NOMO-1 (cell line): ENCODE data around the gene SDK2.

Source experiments
- DNase-seq, 2 experiments: peaks; one replicate each; lab custom pipeline; 2025; ENCODE audit not compliant: unreplicated experiment in 2 of 2; lab: John Stamatoyannopoulos, UW

SDK2 gene

DNA sequence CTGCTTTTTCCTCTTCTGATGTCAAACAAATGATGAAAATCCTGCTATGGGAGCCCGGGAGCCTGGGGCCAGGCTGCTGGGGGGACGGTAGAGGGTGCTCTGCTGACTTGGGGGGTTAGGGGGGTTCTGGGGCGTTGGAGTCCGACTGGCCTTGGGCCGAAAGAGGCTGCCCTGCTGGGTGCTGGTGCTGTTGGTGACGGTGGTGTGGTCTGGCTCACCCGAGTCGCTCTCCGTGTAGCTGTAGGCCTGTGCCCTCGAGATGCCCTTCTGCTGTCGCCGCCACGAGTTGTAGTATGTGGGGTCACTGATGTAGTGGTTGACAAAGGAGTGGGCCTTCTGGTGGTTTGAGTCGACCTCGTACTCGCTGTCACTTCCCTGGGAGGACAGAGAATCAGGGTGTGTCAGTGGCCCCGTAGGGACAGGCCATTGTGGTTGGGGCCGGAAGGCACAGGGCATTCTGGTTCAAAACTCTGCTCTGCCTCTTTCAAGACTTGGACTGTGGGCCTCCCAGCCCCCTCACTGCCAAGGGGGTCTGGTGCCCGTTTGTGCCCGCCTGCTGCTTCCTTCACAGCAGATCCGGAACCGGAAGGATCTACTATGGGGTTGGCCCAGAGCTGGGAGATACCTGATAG lies 305.6 kb downstream of the SDK2 start:
- no peak for DNase-seq

- no peak for DNase-seq
Measured at GRCh38 chr17:73338050-73338521, 306.2 kb downstream of the SDK2 start.

GRCh38 chr17:73337330-73337710 lies 306.9 kb downstream of the SDK2 start:
- no peak for DNase-seq

GRCh38 chr17:73336408-73337329 lies 307.6 kb downstream of the SDK2 start:
- DNase-seq, result no peak

DNA sequence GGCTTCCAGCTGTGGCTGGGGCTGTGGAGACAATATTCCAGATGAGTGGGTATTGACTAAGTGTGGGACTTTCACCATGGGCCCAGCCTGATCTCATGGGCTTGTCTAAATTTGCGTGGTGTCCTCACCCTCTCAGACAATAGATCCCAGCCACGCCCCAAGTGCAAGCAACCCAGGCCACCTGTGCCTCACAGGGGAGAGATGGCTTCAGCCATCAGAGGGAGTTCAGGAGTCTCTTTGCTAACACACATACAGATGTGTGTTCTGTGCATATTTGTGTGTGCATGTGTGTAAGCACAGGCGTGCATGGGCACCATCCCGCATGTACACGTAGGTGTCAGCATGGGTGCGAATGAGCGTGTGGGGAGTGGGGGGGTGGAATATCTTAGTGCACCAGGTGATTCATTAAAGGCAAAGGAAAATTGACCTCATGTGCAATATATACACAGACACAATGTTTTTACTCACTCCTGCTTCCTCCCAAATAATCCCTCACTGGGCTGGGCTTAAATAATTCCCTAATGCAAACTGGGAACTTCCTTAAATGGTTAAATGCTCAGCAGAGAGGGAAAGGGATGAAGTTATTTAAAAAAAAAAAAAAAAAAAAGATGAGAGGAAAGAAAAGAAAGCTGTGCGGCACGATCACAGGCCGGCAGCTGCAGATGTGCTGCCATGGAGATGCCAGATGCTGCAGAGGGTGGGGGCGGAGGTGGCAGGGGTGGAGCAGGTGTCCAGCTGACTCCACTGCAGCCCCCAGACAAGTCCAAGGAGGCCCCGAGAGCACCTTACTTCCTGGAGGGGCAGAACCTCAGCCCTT lies 308.4 kb downstream of the SDK2 start:
- no peak for DNase-seq

DNA sequence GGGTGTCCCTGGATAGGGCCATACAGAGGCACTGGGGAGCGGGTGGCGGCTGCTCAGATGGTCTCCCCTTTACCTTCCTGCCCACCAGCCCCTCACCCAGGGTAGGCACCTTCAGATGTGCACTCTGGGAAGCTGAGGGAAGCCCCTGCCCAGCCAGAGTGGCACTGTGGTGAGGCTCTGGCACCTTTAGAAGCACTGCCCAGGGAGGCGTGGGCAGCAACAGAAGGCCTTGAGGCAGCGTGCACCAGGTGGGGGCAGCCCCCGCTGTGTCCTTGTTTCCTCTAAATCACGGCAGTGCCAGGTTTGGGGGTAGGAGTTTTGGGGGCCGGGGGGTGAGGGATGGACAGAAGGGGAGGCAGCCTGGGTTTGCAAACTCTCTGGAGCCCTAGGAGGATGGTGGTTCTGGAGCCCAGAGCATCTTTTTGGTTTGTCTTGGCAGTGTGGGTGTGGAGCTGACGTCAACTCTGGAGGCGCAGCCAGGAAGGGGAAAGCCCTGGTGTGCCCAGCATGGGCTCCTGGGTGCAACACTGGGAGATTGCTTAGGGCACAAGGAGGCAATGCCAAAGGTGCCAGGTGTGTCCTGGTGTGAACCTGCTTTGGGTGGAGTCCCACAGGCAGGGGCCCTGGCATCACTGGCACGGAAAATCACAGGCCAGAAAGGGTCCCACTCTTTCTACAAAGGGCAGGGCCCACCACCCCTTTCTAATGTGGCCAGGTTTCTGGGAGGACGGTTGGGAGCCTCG lies 309.3 kb downstream of the SDK2 start:
- no peak for DNase-seq

DNA sequence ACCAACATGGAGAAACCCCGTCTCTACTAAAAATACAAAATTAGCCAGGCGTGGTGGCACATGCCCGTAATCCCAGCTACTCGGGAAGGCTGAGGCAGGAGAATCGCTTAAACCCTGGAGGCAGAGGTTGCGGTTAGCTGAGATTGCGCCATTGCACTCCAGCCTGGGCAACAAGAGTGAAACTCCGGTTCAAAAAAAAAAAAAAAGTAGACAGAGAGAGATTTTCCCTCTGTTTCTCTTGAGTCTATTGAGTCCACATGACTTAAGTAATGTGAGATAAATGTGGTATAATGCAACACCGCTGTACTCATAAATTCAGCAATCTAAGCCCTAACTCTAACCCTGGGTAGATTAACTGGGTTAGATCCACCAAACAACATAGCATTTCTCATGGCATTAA lies 310.8 kb downstream of the SDK2 start:
- DNase-seq, result peak in 1 of 2 experiments; percentile 43

- no peak for DNase-seq
Measured at GRCh38 chr17:73331060-73331459, 313.2 kb downstream of the SDK2 start.

DNA sequence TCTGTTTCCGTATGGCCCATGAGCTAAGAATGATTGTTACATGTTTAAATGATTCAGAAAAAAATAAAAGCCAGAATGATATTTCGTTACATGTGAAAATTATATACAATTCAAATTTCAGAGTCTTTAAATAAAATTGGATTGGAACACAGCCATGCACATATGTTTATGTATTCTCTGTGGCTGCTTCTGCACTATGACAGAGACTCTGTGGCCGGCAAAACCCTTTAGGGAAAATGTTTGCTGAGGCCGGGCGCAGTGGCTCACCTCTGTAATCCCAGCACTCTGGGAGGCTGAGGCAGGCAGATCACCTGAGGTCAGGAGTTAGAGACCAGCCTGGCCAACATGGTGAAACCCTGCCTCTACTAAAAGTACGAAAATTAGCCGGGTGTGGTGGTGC lies 316.6 kb downstream of the SDK2 start:
- no peak for DNase-seq

- DNase-seq, result peak; percentile 37 to 49
Measured at GRCh38 chr17:73325527-73325842, 318.8 kb downstream of the SDK2 start.

- no peak for DNase-seq
Measured at GRCh38 chr17:73324711-73325526, 319.3 kb downstream of the SDK2 start.

- DNase-seq, result no peak
Measured at GRCh38 chr17:73324160-73324475, 320.1 kb downstream of the SDK2 start.

DNA sequence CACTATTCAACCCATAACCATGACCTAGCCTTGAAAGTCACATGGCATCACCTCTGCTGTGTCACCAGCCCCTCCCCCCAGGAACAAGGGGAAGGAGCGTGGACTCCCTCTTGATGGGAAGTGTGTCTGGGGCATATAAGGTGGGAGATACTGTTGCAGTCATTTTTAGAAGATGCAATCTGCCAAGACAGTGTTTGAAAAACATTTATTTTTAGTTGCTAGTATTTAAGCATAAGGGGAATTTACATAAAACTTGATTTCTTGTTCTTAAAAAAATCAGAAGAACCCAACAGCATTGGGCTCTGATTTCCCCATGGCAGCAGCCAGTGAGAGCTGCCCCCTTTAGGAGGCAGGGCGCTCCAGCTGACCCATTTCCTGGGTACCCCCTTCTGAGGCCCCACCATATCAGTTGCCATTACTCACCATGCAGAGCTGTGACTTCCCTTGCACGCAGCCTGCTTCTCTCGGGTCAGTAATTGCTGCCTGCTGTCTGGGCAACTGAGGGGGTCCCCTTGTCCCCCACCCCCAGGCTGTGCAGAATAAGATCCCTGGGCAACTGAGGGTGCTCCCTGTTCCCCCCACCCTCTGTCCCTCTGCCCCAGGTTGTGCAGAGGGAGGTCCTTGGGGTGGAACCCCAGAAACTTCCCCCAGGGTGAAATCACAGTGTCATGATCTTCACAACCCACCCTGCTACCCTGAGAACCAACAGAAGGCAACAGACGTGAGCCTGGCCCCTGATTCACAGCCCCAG lies 320.7 kb downstream of the SDK2 start:
- DNase-seq, result no peak

- DNase-seq, result no peak
Measured at GRCh38 chr17:73320601-73321264, 323.5 kb downstream of the SDK2 start.

DNA sequence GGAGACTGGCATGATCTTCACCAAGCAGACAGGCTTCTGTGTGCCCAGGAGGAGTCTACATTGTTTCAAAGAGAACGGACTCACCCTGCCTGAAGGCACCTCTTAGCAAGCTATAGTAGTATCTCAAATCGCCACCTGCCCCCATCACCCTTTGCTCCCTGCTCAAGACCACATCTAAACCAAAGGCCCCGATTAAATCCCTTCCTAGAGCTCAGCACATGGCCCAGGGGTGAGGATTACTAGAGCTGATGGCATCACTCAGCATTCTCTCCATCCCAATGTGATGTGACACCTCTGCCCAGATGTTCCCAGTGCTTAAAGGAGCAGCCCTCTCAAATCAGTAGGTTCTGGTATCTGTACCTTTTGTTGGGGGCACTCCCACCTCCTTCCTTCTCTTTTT lies 324.5 kb downstream of the SDK2 start:
- no peak for DNase-seq

GRCh38 chr17:73318836-73319235 lies 325.4 kb downstream of the SDK2 start:
- no peak for DNase-seq

- DNase-seq, result no peak
Measured at GRCh38 chr17:73318427-73318813, 325.8 kb downstream of the SDK2 start.

DNA sequence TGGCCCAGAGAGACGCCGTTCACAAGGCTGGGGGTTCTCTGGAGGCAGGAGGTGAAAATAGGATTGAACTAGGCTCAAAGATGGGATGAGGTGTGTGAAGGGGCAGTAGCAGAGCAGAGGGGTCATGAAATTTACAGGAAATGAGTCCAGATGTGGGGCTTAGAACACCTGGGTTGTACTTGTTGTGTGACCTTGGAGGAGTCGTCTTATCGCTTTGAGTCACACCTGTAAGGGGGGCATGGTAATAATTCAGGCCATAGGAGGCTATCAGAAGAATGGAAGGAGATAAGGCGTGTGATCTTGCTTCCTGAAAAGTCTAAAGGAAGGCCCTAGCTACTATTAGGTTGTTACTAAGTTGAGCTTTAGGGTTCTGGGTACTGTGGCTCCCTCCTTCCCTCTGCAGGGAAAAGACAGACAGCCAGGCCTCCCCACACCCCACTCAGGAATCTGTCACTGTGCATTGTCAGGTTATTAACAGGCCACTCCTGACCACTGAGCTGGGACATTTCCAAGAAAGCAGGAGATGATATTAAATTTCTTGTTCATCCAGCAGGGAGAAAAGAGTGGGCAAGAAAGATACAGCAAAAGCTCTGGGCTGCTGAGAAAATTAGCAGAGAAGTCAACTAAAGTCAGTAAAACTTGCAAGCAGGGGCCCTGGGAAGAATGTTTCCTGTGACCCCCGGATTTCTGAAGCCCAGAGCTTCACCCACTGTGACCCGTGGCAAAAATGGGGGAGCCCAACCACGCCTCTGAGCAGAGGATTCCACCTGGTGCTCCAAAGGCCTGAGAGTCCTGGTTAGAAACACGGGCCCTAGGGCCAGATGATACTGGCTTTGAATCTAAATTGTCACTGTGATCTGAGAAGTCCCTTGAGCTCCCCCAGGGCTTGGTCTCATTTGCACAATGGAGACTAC lies 326.5 kb downstream of the SDK2 start:
- no peak for DNase-seq
